Activated B cell treated with CpG ODN at 0.5 μM for 24 hours (primary cell): Measurements from ENCODE around the gene SGK1. TPM values are rescaled to one million over a fixed set of nuclear protein-coding genes. Genes with fewer than 3 reads are reported as not detected.
"Not testable (repeated sequence)": the region's sequence is repeated elsewhere in the genome, so short reads cannot be mapped to it uniquely, and the experiment has no call there.

Experiments
- ATAC-seq: fragments of 200-7000 bp; cut with Tn5 transposase; one replicate; pipeline ENCODE4 v1.10.0; 2021; ENCODE audit warnings: low read depth, mild to moderate bottlenecking, moderate library complexity
- CTCF ChIA-PET: fragments of 350-600 bp; sonication (Branson Sonifier 250); formaldehyde crosslinking; loops from one replicate; lab custom pipeline; 2021; ENCODE audit warnings: antibody characterized with exemption; lab: Charles Lee
- POLR2A ChIA-PET: fragments of 350-600 bp; sonication (Branson Sonifier 250); formaldehyde crosslinking; loops from one replicate; lab custom pipeline; 2021; ENCODE audit warnings: antibody characterized with exemption; lab: Charles Lee
- DNase-seq: peaks from one replicate; pipeline ENCODE4 v3.0.0; 2022
- H3K27ac Mint-ChIP-seq: one replicate; pipeline ENCODE4 v1.8.0; 2020; ENCODE audit warnings: mixed read lengths
- H3K27me3 Mint-ChIP-seq: one replicate; pipeline ENCODE4 v1.8.0; 2021; ENCODE audit warnings: mixed read lengths
- H3K36me3 Mint-ChIP-seq: one replicate; pipeline ENCODE4 v1.8.0; 2021; ENCODE audit warnings: low read depth, mixed read lengths
- H3K4me1 Mint-ChIP-seq: one replicate; pipeline ENCODE4 v1.8.0; 2021; ENCODE audit warnings: mixed read lengths
- H3K4me3 Mint-ChIP-seq: one replicate; pipeline ENCODE4 v1.8.0; 2020; ENCODE audit warnings: mild to moderate bottlenecking, mixed read lengths
- H3K9me3 Mint-ChIP-seq: one replicate; pipeline ENCODE4 v1.8.0; 2020; ENCODE audit warnings: mixed read lengths
- CTCF ChIP-seq: fragments of 200-600 bp; IDR thresholded peaks from one replicate; pipeline ENCODE4 v1.8.0; 2022; ENCODE audit warnings: antibody characterized with exemption, mild to moderate bottlenecking
- intact Hi-C: fragments of 100-400 bp; cut with micrococcal nuclease; formaldehyde crosslinking; loops from one replicate; pipeline ENCODE4 v1.15.1; 2024
- total RNA-seq: library from RNA; stranded (reverse); gene quantifications from 2 replicates; pipeline ENCODE4 v1.2.3, GENCODE V29; 2022

Gene SGK1
- total RNA-seq, 1 donor from 2014 or later, result 36.2 TPM

GRCh38 chr6:134204031-134204430, 113.9 kb downstream of the SGK1 start:
- ChIA-PET POLR2A (interaction anchor here (0.7 kb wide), 1 partner anchor 20 kb away, joined by 6 read pairs; no protein-coding TSS in a partner anchor), CTCF (no interaction called here)
- DNase-seq (no peak), ATAC-seq (no peak)
- peaks cover 18% of the 10 kb centered on the region for H3K4me1 Mint-ChIP-seq
- H3K4me3 Mint-ChIP-seq, result no peak overlapping the region
- peaks cover 4% of the 10 kb centered on the region for H3K9me3 Mint-ChIP-seq
- H3K27ac Mint-ChIP-seq, result no peak overlapping the region
- no peak for TF ChIP-seq CTCF
- intact Hi-C loops, result no loop called here
- H3K36me3 Mint-ChIP-seq, result no peaks in the 10 kb centered on the region
- no peaks in the 10 kb centered on the region for H3K27me3 Mint-ChIP-seq

- CTCF ChIA-PET, result no interaction called here
- Mint-ChIP-seq H3K27me3 (no peaks in the 10 kb centered on the region), H3K27ac (no peak overlapping the region), H3K36me3 (no peaks in the 10 kb centered on the region), H3K4me1 (peaks cover 17% of the 10 kb centered on the region), H3K9me3 (peaks cover 4% of the 10 kb centered on the region), H3K4me3 (no peak overlapping the region)
- intact Hi-C loops, result no loop called here
- no peak for ATAC-seq
- DNase-seq, result no peak
- POLR2A ChIA-PET, result no interaction called here
- TF ChIP-seq CTCF, result no peak
Observed at GRCh38 chr6:134201716-134202115, 116.2 kb downstream of the SGK1 start.

- peaks cover 4% of the 10 kb centered on the region for H3K9me3 Mint-ChIP-seq
- DNase-seq (no peak), ATAC-seq (no peak)
- intact Hi-C loops, result no loop called here
- CTCF ChIA-PET, result no interaction called here
- POLR2A ChIA-PET, result interaction anchor here (1.0 kb wide), 1 partner anchor 22 kb away, joined by 3 read pairs; no protein-coding TSS in a partner anchor
- H3K4me1 Mint-ChIP-seq, result peaks cover 20% of the 10 kb centered on the region
- no peaks in the 10 kb centered on the region for H3K36me3 Mint-ChIP-seq
- TF ChIP-seq CTCF, result no peak
- H3K4me3 Mint-ChIP-seq, result no peak overlapping the region
- H3K27me3 Mint-ChIP-seq, result no peaks in the 10 kb centered on the region
- H3K27ac Mint-ChIP-seq, result peak overlapping the region; percentile 15
Observed at GRCh38 chr6:134199848-134200606, 117.9 kb downstream of the SGK1 start.

- H3K4me1 Mint-ChIP-seq, result peaks cover 17% of the 10 kb centered on the region
- ChIA-PET CTCF (no interaction called here), POLR2A (interaction anchor here (1.4 kb wide), 1 partner anchor 50 kb away, joined by 3 read pairs; no protein-coding TSS in a partner anchor)
- no peak for TF ChIP-seq CTCF
- H3K36me3 Mint-ChIP-seq, result no peaks in the 10 kb centered on the region
- H3K27ac Mint-ChIP-seq, result no peak overlapping the region
- no peak overlapping the region for H3K4me3 Mint-ChIP-seq
- no peaks in the 10 kb centered on the region for H3K9me3 Mint-ChIP-seq
- ATAC-seq (no peak), DNase-seq (no peak)
- H3K27me3 Mint-ChIP-seq, result no peaks in the 10 kb centered on the region
- intact Hi-C loops, result no loop called here
Observed at GRCh38 chr6:134198093-134198492, 119.8 kb downstream of the SGK1 start.

GRCh38 chr6:134197685-134198084, 120.2 kb downstream of the SGK1 start:
- ATAC-seq, H3K36me3 Mint-ChIP-seq, DNase-seq, H3K4me3 Mint-ChIP-seq, H3K27me3 Mint-ChIP-seq, POLR2A ChIA-PET, H3K27ac Mint-ChIP-seq, H3K9me3 Mint-ChIP-seq, intact Hi-C loops: not testable (repeated sequence)
- CTCF ChIA-PET, result interaction anchor here (0.9 kb wide), 1 partner anchor 18 kb away, joined by 4 read pairs; no protein-coding TSS in a partner anchor
- H3K4me1 Mint-ChIP-seq, result peaks cover 17% of the 10 kb centered on the region
